GM12878 (cell line): ENCODE results near the gene KLLN. TPM values are rescaled to one million over a fixed set of nuclear protein-coding genes. Genes with fewer than 3 reads are reported as not detected.

Experiments
- ATAC-seq: fragments of 200-7000 bp; cut with Tn5 transposase; 3 replicates; pipeline ENCODE4 v1.9.1; 2020; ENCODE audit warnings: mild to moderate bottlenecking, moderate library complexity
- BruUV-seq: library from RNA; stranded (reverse); fragments of 400-500 nt; replicated peaks from 2 replicates; lab custom pipeline; 2021; lab: Mats Ljungman, UMichigan
- CTCF ChIA-PET: fragments of 300-600 bp; sonication (Branson Sonifier 250); formaldehyde crosslinking; extraction: SDS; loops from one replicate; lab custom pipeline; 2021; ENCODE audit warnings: inconsistent platforms; lab: Yijun Ruan, JAX
- POLR2A ChIA-PET: fragments of 350-600 bp; formaldehyde crosslinking; extraction: SDS; loops from one replicate; lab custom pipeline; 2021; ENCODE audit warnings: inconsistent platforms; lab: Charles Lee
- RAD21 ChIA-PET: fragments of 300-600 bp; sonication (Branson Sonifier 250); formaldehyde crosslinking; loops from one replicate; lab custom pipeline; 2023; ENCODE audit warnings: antibody characterized with exemption; ENCODE audit not compliant: unreplicated experiment; lab: Charles Lee
- SMC1A ChIA-PET: fragments of 300-600 bp; sonication (Branson Sonifier 250); formaldehyde crosslinking; loops from one replicate; lab custom pipeline; 2023; ENCODE audit not compliant: unreplicated experiment, uncharacterized antibody; lab: Charles Lee
- DNase-seq: peaks from one replicate; pipeline ENCODE4 v3.0.0-alpha.2; 2011; ENCODE audit warnings: low read depth, low spot score
- FAIRE-seq: peaks from 3 replicates; lab custom pipeline; 2011; peaks lifted over from hg19 to GRCh38; lab: Jason Lieb, UNC
- H2AFZ ChIP-seq: 2 replicates; pipeline ENCODE4 v1.6.0; 2011; ENCODE audit warnings: low read depth, low read length, control low read depth; ENCODE audit not compliant: control insufficient read depth
- H3K27ac ChIP-seq: 2 replicates; pipeline ENCODE4 v1.5.1; 2011; ENCODE audit warnings: control low read depth; ENCODE audit not compliant: control insufficient read depth, insufficient read depth
- H3K27me3 ChIP-seq, 2 experiments: replicated peaks in 1 of 2; 2 replicates each; pipeline versions ENCODE4 v1.6.0 to v1.6.1; 2011; ENCODE audit warnings: low read length in 1 of 2; ENCODE audit not compliant: control insufficient read depth in 2 of 2, insufficient read depth in 2 of 2
- H3K36me3 ChIP-seq, 2 experiments: 2 replicates each; pipeline ENCODE4 v1.5.1; 2011; ENCODE audit warnings: low read length in 1 of 2; ENCODE audit not compliant: control insufficient read depth in 2 of 2, insufficient read depth in 2 of 2
- H3K4me1 ChIP-seq: 2 replicates; pipeline ENCODE4 v1.6.1; 2011; ENCODE audit warnings: mild to moderate bottlenecking, low read length, moderate library complexity, mixed read lengths; ENCODE audit not compliant: control insufficient read depth, insufficient read depth
- H3K4me2 ChIP-seq: 2 replicates; pipeline ENCODE4 v1.6.0; 2011; ENCODE audit warnings: control low read depth; ENCODE audit not compliant: control insufficient read depth, insufficient read depth
- H3K4me3 ChIP-seq: fragments of 200-600 bp; sonication (generic); 2 replicates; pipeline ENCODE4 v1.5.1; 2016
- H3K79me2 ChIP-seq: 2 replicates; pipeline ENCODE4 v1.6.0; 2011; ENCODE audit warnings: low read length; ENCODE audit not compliant: control insufficient read depth, insufficient read depth
- H3K9ac ChIP-seq: 2 replicates; pipeline ENCODE4 v1.8.0; 2011; ENCODE audit warnings: low read length, control low read depth, mixed read lengths; ENCODE audit not compliant: control insufficient read depth, insufficient read depth
- H3K9me3 ChIP-seq: replicated peaks from 3 replicates; pipeline ENCODE4 v1.5.1; 2011; ENCODE audit warnings: mild to moderate bottlenecking, low read length; ENCODE audit not compliant: control insufficient read depth, insufficient read depth
- H4K20me1 ChIP-seq: 2 replicates; pipeline ENCODE4 v1.6.0; 2011; ENCODE audit not compliant: control insufficient read depth, insufficient read depth
- CHD2 ChIP-seq: IDR thresholded peaks from 2 replicates; pipeline ENCODE4 v1.6.1; 2011; ENCODE audit warnings: low read depth, low read length, improper control_type of control experiment, borderline replicate concordance
- HDGF ChIP-seq: fragments of 450-650 bp; IDR thresholded peaks from 2 replicates; pipeline ENCODE4 v1.6.1; 2016; ENCODE audit warnings: antibody characterized with exemption
- TCF3 ChIP-seq: IDR thresholded peaks from 2 replicates; pipeline ENCODE4 v1.6.1; 2012; ENCODE audit warnings: low read depth, mild to moderate bottlenecking, low read length, borderline replicate concordance; ENCODE audit not compliant: insufficient read depth
- TCF7 ChIP-seq: IDR thresholded peaks from 2 replicates; pipeline ENCODE4 v1.6.1; 2014; ENCODE audit warnings: antibody characterized with exemption, borderline replicate concordance
- USF1 ChIP-seq: IDR thresholded peaks from 2 replicates; pipeline ENCODE4 v1.6.1; 2011; ENCODE audit warnings: borderline replicate concordance, low read depth, mild to moderate bottlenecking, moderate library complexity, mixed read lengths, low read length; ENCODE audit not compliant: insufficient read depth; ENCODE audit errors: extremely low read length
- ZNF207 ChIP-seq: fragments of 450-650 bp; IDR thresholded peaks from 2 replicates; pipeline ENCODE4 v1.6.1; 2014; ENCODE audit warnings: antibody characterized with exemption, mild to moderate bottlenecking, borderline replicate concordance
- ZNF274 ChIP-seq: IDR thresholded peaks from one replicate; pipeline ENCODE4 v1.8.0; 2011; ENCODE audit not compliant: insufficient read length, insufficient read depth
- WGBS: methylation state at CpG from one replicate; pipeline ENCODE4 v1.1.6; 2016; ENCODE audit warnings: low lambda C conversion rate; ENCODE audit not compliant: insufficient replicate concordance, insufficient coverage; ENCODE audit errors: missing lambda C conversion rate; 5-methylcytosine and 5-hydroxymethylcytosine counted together
- in situ Hi-C: fragments of 300-500 bp; cut with MboI; formaldehyde crosslinking; loops from 9 replicates; pipeline ENCODE4 v1.14.3; 2018; ENCODE audit warnings: mixed read lengths
- intact Hi-C: fragments of 100-400 bp; cut with micrococcal nuclease; formaldehyde crosslinking; loops from one replicate; pipeline ENCODE4 v1.14.2; 2022; ENCODE audit not compliant: unreplicated experiment
- polyA plus RNA-seq, 11 experiments: library from polyadenylated mRNA; depleted of rRNA in 4 of 11; unstranded in 6 of 11; stranded (reverse) in 5 of 11; fragments of >200 nt; fragmentation: Nextera tagmentation in 4 of 11; fragmentation: Illumina TruSeq in 1 of 11; extraction: Ambion mirVana in 4 of 11; extraction: Trizol in 1 of 11; gene quantifications; 1 replicate in 1 of 11; 2 replicates in 10 of 11; pipeline versions ENCODE4 v1.2.1 to v1.2.3, GENCODE V29; 2011 to 2016; ENCODE audit warnings: inconsistent platforms in 2 of 11, missing spikeins in 2 of 11, low read depth in 1 of 11
- total RNA-seq, 4 experiments: library from RNA; depleted of rRNA in 3 of 4; stranded (reverse); fragments of >200 nt in 3 of 4; fragmentation: Illumina TruSeq in 1 of 4; extraction: Trizol in 1 of 4; gene quantifications; 2 replicates each; pipeline versions ENCODE4 v1.2.1 to v1.2.3, GENCODE V29; 2013 to 2021

Gene KLLN
- total and polyA plus RNA-seq, 10 of the 15 experiments (the other 5 are each of a cell fraction or from before 2014, with no cell fraction given), result 0.87 to 2.2 (median 1.7) TPM

GRCh38 chr10:87836098-87836497 lies 27.2 kb downstream of the KLLN start:
- Histone ChIP-seq H3K4me2 (no peak overlapping the region), H3K9me3 (no peaks in the 10 kb centered on the region), H3K27ac (no peak overlapping the region), H4K20me1 (no peaks in the 10 kb centered on the region), H2AFZ (no peak overlapping the region), H3K4me1 (peaks cover 6% of the 10 kb centered on the region; the same call in 1 of the 2 replicates), H3K27me3 (no peaks in the 10 kb centered on the region), H3K4me3 (no peak overlapping the region), H3K79me2 (no peaks in the 10 kb centered on the region), H3K36me3 (no peaks in the 10 kb centered on the region), H3K9ac (no peak overlapping the region)
- ChIA-PET POLR2A (no interaction called here), CTCF (no interaction called here), RAD21 (no interaction called here), SMC1A (no interaction called here)
- DNase-seq (no peak), ATAC-seq (no peak), FAIRE-seq (no peak)
- TF ChIP-seq ZNF274 (no peak), CHD2 (no peak), ZNF207 (no peak), TCF3 (no peak), TCF7 (no peak), HDGF (no peak), USF1 (no peak)
- 87% methylated on average over 4 of the region's 4 CpGs for WGBS
- intact Hi-C loops (no loop called here), in situ Hi-C loops (no loop called here)
- BruUV-seq, result no TSS peak
